ENCODE results near the gene PLAAT5.

PLAAT5 gene

GRCh38 chr11:63504933-63505586, 14.1 kb upstream of the PLAAT5 start:
- no peak overlapping the region for H3K4me3 ChIP-seq (replicated peaks; ENCODE audit: low read depth, low read length)
- peak; percentile 35 for DNase-seq (ENCODE audit: low read depth)
- no peak for TF ChIP-seq CTCF (IDR thresholded peaks at IDR 0.05; ENCODE audit: low read length, missing control alignments)

GRCh38 chr11:63504054-63504453, 13.1 kb upstream of the PLAAT5 start:
- no peak for DNase-seq (ENCODE audit: low read depth)
- no peak for TF ChIP-seq CTCF (IDR thresholded peaks at IDR 0.05; ENCODE audit: low read length, missing control alignments)
- no peak overlapping the region for H3K4me3 ChIP-seq (replicated peaks; ENCODE audit: low read depth, low read length)

GRCh38 chr11:63503492-63503891, 12.5 kb upstream of the PLAAT5 start:
- no peak for TF ChIP-seq CTCF (IDR thresholded peaks at IDR 0.05; ENCODE audit: low read length, missing control alignments)
- DNase-seq (ENCODE audit: low read depth), result no peak
- H3K4me3 ChIP-seq (replicated peaks; ENCODE audit: low read depth, low read length), result no peak overlapping the region

- no peak for DNase-seq (ENCODE audit: low read depth)
- no peak overlapping the region for H3K4me3 ChIP-seq (replicated peaks; ENCODE audit: low read depth, low read length)
- TF ChIP-seq CTCF (IDR thresholded peaks at IDR 0.05; ENCODE audit: low read length, missing control alignments), result no peak
Observed at GRCh38 chr11:63502252-63502820, 11.4 kb upstream of the PLAAT5 start.

- no peak for DNase-seq (ENCODE audit: low read depth)
- H3K4me3 ChIP-seq (replicated peaks; ENCODE audit: low read depth, low read length), result no peak overlapping the region
- TF ChIP-seq CTCF (IDR thresholded peaks at IDR 0.05; ENCODE audit: low read length, missing control alignments), result no peak
Observed at GRCh38 chr11:63501236-63501635, 10.3 kb upstream of the PLAAT5 start.

- no peak for TF ChIP-seq CTCF (IDR thresholded peaks at IDR 0.05; ENCODE audit: low read length, missing control alignments)
- DNase-seq (ENCODE audit: low read depth), result no peak
- H3K4me3 ChIP-seq (replicated peaks; ENCODE audit: low read depth, low read length), result no peak overlapping the region
Observed at GRCh38 chr11:63499874-63500273, 8.9 kb upstream of the PLAAT5 start.

GRCh38 chr11:63494975-63495374, 4.0 kb upstream of the PLAAT5 start:
- DNase-seq (ENCODE audit: low read depth), result no peak
- TF ChIP-seq CTCF (IDR thresholded peaks at IDR 0.05; ENCODE audit: low read length, missing control alignments), result no peak
- H3K4me3 ChIP-seq (replicated peaks; ENCODE audit: low read depth, low read length), result no peak overlapping the region
